GM12872 (cell line): ENCODE data around the gene JPH3.
A peak's percentile ranks its signal among the peaks of the same experiment; 100 is the strongest.

Source experiments
- TF ChIP-seq, protein P1 (sequence below): IDR thresholded peaks from 3 replicates; pipeline ENCODE4 v1.5.1; 2011; ENCODE audit warnings: low read depth, mild to moderate bottlenecking, low read length, moderate library complexity; ENCODE audit not compliant: insufficient read depth

The JPH3 gene

GRCh38 chr16:87702325-87702811 lies 100.1 kb downstream of the JPH3 start:
- TF ChIP-seq, protein P1, sequence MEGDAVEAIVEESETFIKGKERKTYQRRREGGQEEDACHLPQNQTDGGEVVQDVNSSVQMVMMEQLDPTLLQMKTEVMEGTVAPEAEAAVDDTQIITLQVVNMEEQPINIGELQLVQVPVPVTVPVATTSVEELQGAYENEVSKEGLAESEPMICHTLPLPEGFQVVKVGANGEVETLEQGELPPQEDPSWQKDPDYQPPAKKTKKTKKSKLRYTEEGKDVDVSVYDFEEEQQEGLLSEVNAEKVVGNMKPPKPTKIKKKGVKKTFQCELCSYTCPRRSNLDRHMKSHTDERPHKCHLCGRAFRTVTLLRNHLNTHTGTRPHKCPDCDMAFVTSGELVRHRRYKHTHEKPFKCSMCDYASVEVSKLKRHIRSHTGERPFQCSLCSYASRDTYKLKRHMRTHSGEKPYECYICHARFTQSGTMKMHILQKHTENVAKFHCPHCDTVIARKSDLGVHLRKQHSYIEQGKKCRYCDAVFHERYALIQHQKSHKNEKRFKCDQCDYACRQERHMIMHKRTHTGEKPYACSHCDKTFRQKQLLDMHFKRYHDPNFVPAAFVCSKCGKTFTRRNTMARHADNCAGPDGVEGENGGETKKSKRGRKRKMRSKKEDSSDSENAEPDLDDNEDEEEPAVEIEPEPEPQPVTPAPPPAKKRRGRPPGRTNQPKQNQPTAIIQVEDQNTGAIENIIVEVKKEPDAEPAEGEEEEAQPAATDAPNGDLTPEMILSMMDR = peak; percentile 81

GRCh38 chr16:87703071-87703470 lies 100.8 kb downstream of the JPH3 start:
- TF ChIP-seq, protein P1 = no peak

DNA sequence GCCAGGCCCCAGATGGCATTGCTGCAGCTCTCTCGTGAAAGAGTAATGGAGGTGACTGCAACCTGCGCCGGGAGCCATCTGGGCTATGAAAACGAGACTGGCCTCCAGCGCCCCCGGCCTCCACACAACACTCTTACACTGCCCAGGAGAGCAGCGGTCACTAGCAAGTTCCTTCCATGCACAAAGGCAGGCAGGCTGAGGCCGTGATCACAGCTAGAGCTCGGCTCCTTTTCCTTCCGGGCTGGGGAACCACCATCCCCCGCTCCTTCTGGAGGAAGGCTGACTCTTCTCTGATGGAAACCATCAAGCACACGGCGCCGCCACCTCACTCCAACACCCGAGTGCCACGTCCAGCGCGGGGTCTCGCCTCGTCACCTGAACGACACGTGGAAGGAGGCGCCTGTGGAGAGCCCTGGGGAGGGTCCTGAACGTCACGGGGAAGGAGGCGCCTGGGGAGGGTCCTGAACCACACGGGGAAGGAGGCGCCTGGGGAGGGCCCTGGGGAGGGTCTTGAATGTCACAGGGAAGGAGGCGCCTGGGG lies 101.6 kb downstream of the JPH3 start:
- TF ChIP-seq, protein P1 = no peak

GRCh38 chr16:87704754-87705353 lies 102.5 kb downstream of the JPH3 start:
- TF ChIP-seq, protein P1 = no peak

GRCh38 chr16:87705771-87706277 lies 103.5 kb downstream of the JPH3 start:
- TF ChIP-seq, protein P1 = no peak

GRCh38 chr16:87706278-87707000 lies 104.1 kb downstream of the JPH3 start:
- TF ChIP-seq, protein P1 = no peak

GRCh38 chr16:87707097-87707496 lies 104.8 kb downstream of the JPH3 start:
- TF ChIP-seq, protein P1 = no peak
